ENCODE measurements around the gene NXF1.
"Not testable (repeated sequence)": the region's sequence is repeated elsewhere in the genome, so short reads cannot be mapped to it uniquely, and the experiment has no call there.

NXF1 gene

GRCh38 chr11:62782753-62783152 is 22.5 kb downstream of the NXF1 start:
- DNase-seq = peak; percentile 28

GRCh38 chr11:62778441-62778840 is 26.8 kb downstream of the NXF1 start:
- no peak for DNase-seq

GRCh38 chr11:62777389-62777788 is 27.9 kb downstream of the NXF1 start:
- no peak for DNase-seq

GRCh38 chr11:62775646-62776045 is 29.6 kb downstream of the NXF1 start:
- no peak for DNase-seq

- DNase-seq = no peak
These were observed 30.8 kb downstream of the NXF1 start for GRCh38 chr11:62774407-62774806.

GRCh38 chr11:62771144-62772021 is 33.9 kb downstream of the NXF1 start, which contains the start of gene TAF6L:
TAF6L (plus strand) TSS chr11:62771396; CDS start chr11:62775784, 4,388 bp downstream.
- DNase-seq = peak; percentile 98

GRCh38 chr11:62770778-62771143 is 34.5 kb downstream of the NXF1 start:
- no peak for DNase-seq

GRCh38 chr11:62760867-62761227 is 44.4 kb downstream of the NXF1 start:
- DNase-seq = not testable (repeated sequence)

GRCh38 chr11:62757846-62758788 is 47.1 kb downstream of the NXF1 start:
- DNase-seq = no peak

- no peak for DNase-seq
These were observed 50.1 kb downstream of the NXF1 start for GRCh38 chr11:62755086-62755615.

- DNase-seq = peak; percentile 100
These were observed 51.3 kb downstream of the NXF1 start, which contains the start of gene ZBTB3 for GRCh38 chr11:62753736-62754603. ZBTB3 (minus strand) TSS chr11:62754160; CDS start chr11:62753664, 496 bp downstream.

- DNase-seq = no peak
These were observed 52.1 kb downstream of the NXF1 start for GRCh38 chr11:62752994-62753735.

GRCh38 chr11:62752177-62752785 is 53.0 kb downstream of the NXF1 start:
- no peak for DNase-seq

GRCh38 chr11:62749931-62750330 is 55.3 kb downstream of the NXF1 start:
- DNase-seq = not testable (repeated sequence)

- no peak for DNase-seq
These were observed 57.6 kb downstream of the NXF1 start for GRCh38 chr11:62747475-62748160.

Measured in hematopoietic multipotent progenitor cell treated with erythropoietin and hydrocortisone succinate and interleukin-3 and kit ligand, for 8 days (in vitro differentiated cells).